Keratinocyte (primary cell): ENCODE measurements around the gene TPPP2. TPM values are rescaled to one million over a fixed set of nuclear protein-coding genes. Genes with fewer than 3 reads are reported as not detected.

Experiments
- DNase-seq: peaks from one replicate; pipeline ENCODE4 v3.0.0-alpha.2; 2011; ENCODE audit warnings: low read depth, missing footprints, low spot score
- FAIRE-seq: peaks from 2 replicates; lab custom pipeline; 2011; peaks lifted over from hg19 to GRCh38; lab: Jason Lieb, UNC
- H2AFZ ChIP-seq: 2 replicates; pipeline ENCODE4 v1.6.0; 2012; ENCODE audit warnings: low read length, control low read depth, inconsistent platforms; ENCODE audit not compliant: control insufficient read depth
- H3K27ac ChIP-seq: 2 replicates; pipeline ENCODE4 v1.5.1; 2011; ENCODE audit warnings: low read length; ENCODE audit not compliant: control insufficient read depth, insufficient read depth
- H3K27me3 ChIP-seq: 3 replicates; pipeline ENCODE4 v1.6.0; 2011; ENCODE audit warnings: low read length; ENCODE audit not compliant: control insufficient read depth, insufficient read depth; ENCODE audit errors: extremely low read depth
- H3K36me3 ChIP-seq, 2 experiments: 2 replicates in 1 of 2; 3 replicates in 1 of 2; pipeline ENCODE4 v1.5.1; 2011; ENCODE audit warnings: low read length in 2 of 2, mild to moderate bottlenecking in 1 of 2; ENCODE audit not compliant: control insufficient read depth in 2 of 2, insufficient read depth in 2 of 2; ENCODE audit errors: extremely low read depth in 1 of 2
- H3K4me1 ChIP-seq: 3 replicates; pipeline ENCODE4 v1.5.1; 2011; ENCODE audit warnings: low read length; ENCODE audit not compliant: control insufficient read depth, insufficient read depth; ENCODE audit errors: extremely low read depth
- H3K4me2 ChIP-seq: 3 replicates; pipeline ENCODE4 v1.6.0; 2011; ENCODE audit warnings: low read depth, low read length; ENCODE audit not compliant: control insufficient read depth, insufficient read depth; ENCODE audit errors: extremely low read depth
- H3K4me3 ChIP-seq, 3 experiments: fragments of 200-600 bp in 1 of 3; sonication (generic) in 1 of 3; 2 replicates in 2 of 3; 3 replicates in 1 of 3; pipeline ENCODE4 v1.5.1; 2011 to 2016; ENCODE audit warnings: low read length in 3 of 3, mild to moderate bottlenecking in 3 of 3, control low read depth in 2 of 3, inconsistent platforms in 1 of 3, low read depth in 1 of 3, mixed read lengths in 1 of 3, mixed run types in 1 of 3, moderate library complexity in 1 of 3; ENCODE audit not compliant: control insufficient read depth in 2 of 3, insufficient read depth in 2 of 3; ENCODE audit errors: extremely low read depth in 1 of 3
- H3K79me2 ChIP-seq: 2 replicates; pipeline ENCODE4 v1.6.0; 2012; ENCODE audit warnings: low read length; ENCODE audit not compliant: control insufficient read depth, insufficient read depth
- H3K9ac ChIP-seq: 3 replicates; pipeline ENCODE4 v1.6.0; 2011; ENCODE audit warnings: low read length; ENCODE audit not compliant: control insufficient read depth, insufficient read depth; ENCODE audit errors: extremely low read depth
- H3K9me1 ChIP-seq: 3 replicates; pipeline ENCODE4 v1.6.0; 2011; ENCODE audit warnings: low read length; ENCODE audit not compliant: control insufficient read depth, insufficient read depth; ENCODE audit errors: extremely low read depth
- H3K9me3 ChIP-seq: 2 replicates; pipeline ENCODE4 v1.5.1; 2012; ENCODE audit warnings: low read depth, low read length; ENCODE audit not compliant: control insufficient read depth
- H4K20me1 ChIP-seq: 3 replicates; pipeline ENCODE4 v1.6.0; 2011; ENCODE audit warnings: low read length; ENCODE audit not compliant: control insufficient read depth, insufficient read depth; ENCODE audit errors: extremely low read depth
- CTCF ChIP-seq, 3 experiments: IDR thresholded peaks in 1 of 3; conservative IDR thresholded peaks in 1 of 3; optimal IDR thresholded peaks in 1 of 3; 2 replicates in 2 of 3; 3 replicates in 1 of 3; pipeline versions ENCODE3 to v1.5.1; 2011; ENCODE audit warnings: low read length in 3 of 3, mild to moderate bottlenecking in 3 of 3, moderate library complexity in 2 of 3, control low read depth in 1 of 3, inconsistent platforms in 1 of 3; ENCODE audit not compliant: insufficient read depth in 2 of 3; ENCODE audit errors: extremely low read depth in 1 of 3
- EZH2 ChIP-seq: IDR thresholded peaks from one replicate; pipeline ENCODE4 v1.6.1; 2012; ENCODE audit warnings: inconsistent platforms, mild to moderate bottlenecking, low read length, moderate library complexity
- dilution Hi-C: fragments of 300-500 bp; cut with MboI; formaldehyde crosslinking; loops from one replicate; pipeline ENCODE4 v1.7.0; 2020; ENCODE audit warnings: low sequenced_read_pairs; ENCODE audit not compliant: extremely low pct_ligation_motif_present
- polyA plus RNA-seq, 5 experiments: library from polyadenylated mRNA; depleted of rRNA in 3 of 5; stranded (reverse) in 3 of 5; stranded (forward) in 1 of 5; unstranded in 1 of 5; fragments of >200 nt; gene quantifications; 1 replicate in 1 of 5; 2 replicates in 3 of 5; 3 replicates in 1 of 5; pipeline versions ENCODE4 v1.2.1 to v1.2.3, GENCODE V29; 2011 to 2012; ENCODE audit warnings: missing spikeins in 2 of 5, low read depth in 1 of 5, low replicate concordance in 1 of 5

TPPP2 gene
- polyA plus RNA-seq, 1 donor (not counting 4 experiments of a cell fraction or from before 2014, with no cell fraction given): not detected

GRCh38 chr14:21019366-21019765, 10.7 kb upstream of the TPPP2 start:
- Histone ChIP-seq H3K36me3 (no peaks in the 10 kb centered on the region), H3K9me1 (no peaks in the 10 kb centered on the region), H2AFZ (no peak overlapping the region), H3K4me3 (no peak overlapping the region), H3K27ac (no peak overlapping the region), H3K27me3 (peaks cover 14% of the 10 kb centered on the region), H3K79me2 (no peaks in the 10 kb centered on the region), H3K4me2 (no peak overlapping the region), H4K20me1 (no peaks in the 10 kb centered on the region), H3K4me1 (peaks cover 2% of the 10 kb centered on the region), H3K9me3 (no peaks in the 10 kb centered on the region), H3K9ac (no peak overlapping the region)
- FAIRE-seq: no peak
- TF ChIP-seq EZH2 (no peak), CTCF (optimal IDR thresholded peaks at IDR 0.05 in 1 of 3, IDR thresholded peaks at IDR 0.05 in 1 of 3, conservative IDR thresholded peaks at IDR 0.05 in 1 of 3; ENCODE audit: extremely low read depth in 1 of 3, insufficient read depth in 2 of 3, low read length in 3 of 3) (no peak)
- DNase-seq: no peak
- dilution Hi-C loops: no loop called here

GRCh38 chr14:21020977-21021545, 9.0 kb upstream of the TPPP2 start:
- Histone ChIP-seq H3K4me2 (no peak overlapping the region), H4K20me1 (no peaks in the 10 kb centered on the region), H2AFZ (no peak overlapping the region), H3K4me1 (peaks cover 6% of the 10 kb centered on the region), H3K9me3 (no peaks in the 10 kb centered on the region), H3K9me1 (no peaks in the 10 kb centered on the region), H3K27ac (no peak overlapping the region), H3K27me3 (peaks cover 17% of the 10 kb centered on the region), H3K36me3 (no peaks in the 10 kb centered on the region), H3K9ac (no peak overlapping the region), H3K4me3 (no peak overlapping the region), H3K79me2 (no peaks in the 10 kb centered on the region)
- dilution Hi-C loops: no loop called here
- DNase-seq (no peak), FAIRE-seq (no peak)
- TF ChIP-seq CTCF (optimal IDR thresholded peaks at IDR 0.05 in 1 of 3, IDR thresholded peaks at IDR 0.05 in 1 of 3, conservative IDR thresholded peaks at IDR 0.05 in 1 of 3; ENCODE audit: extremely low read depth in 1 of 3, insufficient read depth in 2 of 3, low read length in 3 of 3): no peak
- TF ChIP-seq EZH2: no peak
